ENCODE measurements around the gene SOD1.

DNA sequence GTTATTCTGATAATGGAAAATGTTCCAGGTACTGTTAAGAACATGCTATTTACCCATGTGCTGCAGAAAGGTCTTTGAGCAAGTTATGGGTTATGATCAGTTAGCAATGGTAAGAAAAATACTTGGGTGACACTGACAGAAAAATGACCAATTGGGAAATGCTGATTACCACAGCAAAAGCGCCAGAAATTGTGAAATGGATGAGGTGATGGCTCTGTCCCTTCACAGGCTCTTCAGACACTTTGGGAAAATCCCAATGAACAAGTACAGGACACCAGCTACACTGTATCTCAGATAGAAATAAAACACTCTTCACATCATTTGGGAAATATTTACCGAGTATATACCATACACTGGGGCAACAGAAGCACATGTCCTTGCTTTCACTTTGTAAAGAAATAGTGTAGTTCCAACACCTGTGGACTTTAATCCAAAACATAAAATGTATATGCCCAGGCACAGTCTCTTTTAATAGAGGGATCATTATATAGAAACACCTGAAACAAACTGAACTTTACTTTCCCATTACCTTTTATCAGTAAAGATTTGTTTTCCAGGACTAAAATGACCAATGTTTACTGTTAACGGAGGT is 13.9 kb downstream of the SOD1 start:
- TF ChIP-seq, protein P1, sequence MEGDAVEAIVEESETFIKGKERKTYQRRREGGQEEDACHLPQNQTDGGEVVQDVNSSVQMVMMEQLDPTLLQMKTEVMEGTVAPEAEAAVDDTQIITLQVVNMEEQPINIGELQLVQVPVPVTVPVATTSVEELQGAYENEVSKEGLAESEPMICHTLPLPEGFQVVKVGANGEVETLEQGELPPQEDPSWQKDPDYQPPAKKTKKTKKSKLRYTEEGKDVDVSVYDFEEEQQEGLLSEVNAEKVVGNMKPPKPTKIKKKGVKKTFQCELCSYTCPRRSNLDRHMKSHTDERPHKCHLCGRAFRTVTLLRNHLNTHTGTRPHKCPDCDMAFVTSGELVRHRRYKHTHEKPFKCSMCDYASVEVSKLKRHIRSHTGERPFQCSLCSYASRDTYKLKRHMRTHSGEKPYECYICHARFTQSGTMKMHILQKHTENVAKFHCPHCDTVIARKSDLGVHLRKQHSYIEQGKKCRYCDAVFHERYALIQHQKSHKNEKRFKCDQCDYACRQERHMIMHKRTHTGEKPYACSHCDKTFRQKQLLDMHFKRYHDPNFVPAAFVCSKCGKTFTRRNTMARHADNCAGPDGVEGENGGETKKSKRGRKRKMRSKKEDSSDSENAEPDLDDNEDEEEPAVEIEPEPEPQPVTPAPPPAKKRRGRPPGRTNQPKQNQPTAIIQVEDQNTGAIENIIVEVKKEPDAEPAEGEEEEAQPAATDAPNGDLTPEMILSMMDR (IDR thresholded peaks at IDR 0.05 in 2 of 3, conservative IDR thresholded peaks at IDR 0.05 in 1 of 3; ENCODE audit: control insufficient read depth in 2 of 3, extremely low read depth in 1 of 3, insufficient read depth in 1 of 3, low read depth in 3 of 3, low read length in 3 of 3) = no peak
- TF ChIP-seq ESRRA (IDR thresholded peaks at IDR 0.05; ENCODE audit: low read length) (no peak), EP300 (IDR thresholded peaks at IDR 0.05; ENCODE audit: borderline replicate concordance in 1 of 2, control insufficient read depth in 1 of 2, low read depth in 2 of 2, low read length in 2 of 2) (no peak), ZSCAN29 (IDR thresholded peaks at IDR 0.05) (no peak), ZBTB33 (IDR thresholded peaks at IDR 0.05) (no peak), HDGF (IDR thresholded peaks at IDR 0.05) (no peak), RCOR1 (conservative IDR thresholded peaks at IDR 0.05; ENCODE audit: low read depth, low read length) (no peak), POLR2AphosphoS5 (IDR thresholded peaks at IDR 0.05; ENCODE audit: low read length) (no peak), FOXK2 (IDR thresholded peaks at IDR 0.05) (no peak), POLR2A (IDR thresholded peaks at IDR 0.05; ENCODE audit: low read depth, low read length) (no peak)

All from GM12878 (cell line).